Activated B cell treated with CpG ODN at 0.5 μM for 24 hours (primary cell): ENCODE data around the gene OSBPL6. TPM values are rescaled to one million over a fixed set of nuclear protein-coding genes. Genes with fewer than 3 reads are reported as not detected.

Source experiments
- ATAC-seq: fragments of 200-7000 bp; cut with Tn5 transposase; one replicate; pipeline ENCODE4 v1.10.0; 2021; ENCODE audit warnings: low read depth, mild to moderate bottlenecking, moderate library complexity
- CTCF ChIA-PET: fragments of 350-600 bp; sonication (Branson Sonifier 250); formaldehyde crosslinking; loops from one replicate; lab custom pipeline; 2021; ENCODE audit warnings: antibody characterized with exemption; lab: Charles Lee
- POLR2A ChIA-PET: fragments of 350-600 bp; sonication (Branson Sonifier 250); formaldehyde crosslinking; loops from one replicate; lab custom pipeline; 2021; ENCODE audit warnings: antibody characterized with exemption; lab: Charles Lee
- DNase-seq: peaks from one replicate; pipeline ENCODE4 v3.0.0; 2022
- H3K27ac Mint-ChIP-seq: one replicate; pipeline ENCODE4 v1.8.0; 2020; ENCODE audit warnings: mixed read lengths
- H3K27me3 Mint-ChIP-seq: one replicate; pipeline ENCODE4 v1.8.0; 2021; ENCODE audit warnings: mixed read lengths
- H3K36me3 Mint-ChIP-seq: one replicate; pipeline ENCODE4 v1.8.0; 2021; ENCODE audit warnings: low read depth, mixed read lengths
- H3K4me1 Mint-ChIP-seq: one replicate; pipeline ENCODE4 v1.8.0; 2021; ENCODE audit warnings: mixed read lengths
- H3K4me3 Mint-ChIP-seq: one replicate; pipeline ENCODE4 v1.8.0; 2020; ENCODE audit warnings: mild to moderate bottlenecking, mixed read lengths
- H3K9me3 Mint-ChIP-seq: one replicate; pipeline ENCODE4 v1.8.0; 2020; ENCODE audit warnings: mixed read lengths
- intact Hi-C: fragments of 100-400 bp; cut with micrococcal nuclease; formaldehyde crosslinking; loops from one replicate; pipeline ENCODE4 v1.15.1; 2024
- total RNA-seq: library from RNA; stranded (reverse); gene quantifications from 2 replicates; pipeline ENCODE4 v1.2.3, GENCODE V29; 2022
- TF ChIP-seq, protein P1 (sequence below): fragments of 200-600 bp; IDR thresholded peaks from one replicate; pipeline ENCODE4 v1.8.0; 2022; ENCODE audit warnings: antibody characterized with exemption, mild to moderate bottlenecking

The OSBPL6 gene
- total RNA-seq, 1 donor from 2014 or later: not detected

- TF ChIP-seq, protein P1, sequence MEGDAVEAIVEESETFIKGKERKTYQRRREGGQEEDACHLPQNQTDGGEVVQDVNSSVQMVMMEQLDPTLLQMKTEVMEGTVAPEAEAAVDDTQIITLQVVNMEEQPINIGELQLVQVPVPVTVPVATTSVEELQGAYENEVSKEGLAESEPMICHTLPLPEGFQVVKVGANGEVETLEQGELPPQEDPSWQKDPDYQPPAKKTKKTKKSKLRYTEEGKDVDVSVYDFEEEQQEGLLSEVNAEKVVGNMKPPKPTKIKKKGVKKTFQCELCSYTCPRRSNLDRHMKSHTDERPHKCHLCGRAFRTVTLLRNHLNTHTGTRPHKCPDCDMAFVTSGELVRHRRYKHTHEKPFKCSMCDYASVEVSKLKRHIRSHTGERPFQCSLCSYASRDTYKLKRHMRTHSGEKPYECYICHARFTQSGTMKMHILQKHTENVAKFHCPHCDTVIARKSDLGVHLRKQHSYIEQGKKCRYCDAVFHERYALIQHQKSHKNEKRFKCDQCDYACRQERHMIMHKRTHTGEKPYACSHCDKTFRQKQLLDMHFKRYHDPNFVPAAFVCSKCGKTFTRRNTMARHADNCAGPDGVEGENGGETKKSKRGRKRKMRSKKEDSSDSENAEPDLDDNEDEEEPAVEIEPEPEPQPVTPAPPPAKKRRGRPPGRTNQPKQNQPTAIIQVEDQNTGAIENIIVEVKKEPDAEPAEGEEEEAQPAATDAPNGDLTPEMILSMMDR: no peak
- no peaks in the 10 kb centered on the region for H3K4me1 Mint-ChIP-seq
- intact Hi-C loops: no loop called here
- ChIA-PET CTCF (no interaction called here), POLR2A (no interaction called here)
- no peak overlapping the region for H3K4me3 Mint-ChIP-seq
- H3K27me3 Mint-ChIP-seq: peaks cover 20% of the 10 kb centered on the region
- H3K9me3 Mint-ChIP-seq: no peaks in the 10 kb centered on the region
- H3K27ac Mint-ChIP-seq: no peak overlapping the region
- ATAC-seq: no peak
- no peak for DNase-seq
- no peaks in the 10 kb centered on the region for H3K36me3 Mint-ChIP-seq
Observed at GRCh38 chr2:178202927-178203326, 8.6 kb downstream of the OSBPL6 start.

GRCh38 chr2:178204977-178205376 lies 10.7 kb downstream of the OSBPL6 start:
- ChIA-PET CTCF (no interaction called here), POLR2A (no interaction called here)
- intact Hi-C loops: no loop called here
- no peak for ATAC-seq
- Mint-ChIP-seq H3K4me1 (no peaks in the 10 kb centered on the region), H3K36me3 (no peaks in the 10 kb centered on the region), H3K27ac (no peak overlapping the region), H3K4me3 (no peak overlapping the region), H3K27me3 (peaks cover 16% of the 10 kb centered on the region), H3K9me3 (no peaks in the 10 kb centered on the region)
- no peak for DNase-seq
- TF ChIP-seq, protein P1: no peak

GRCh38 chr2:178205853-178206521 lies 11.7 kb downstream of the OSBPL6 start:
- DNase-seq (no peak), ATAC-seq (no peak)
- Mint-ChIP-seq H3K36me3 (no peaks in the 10 kb centered on the region), H3K4me1 (no peaks in the 10 kb centered on the region), H3K4me3 (no peak overlapping the region), H3K27me3 (peaks cover 14% of the 10 kb centered on the region), H3K9me3 (no peaks in the 10 kb centered on the region), H3K27ac (no peak overlapping the region)
- TF ChIP-seq, protein P1: no peak
- intact Hi-C loops: no loop called here
- ChIA-PET CTCF (no interaction called here), POLR2A (no interaction called here)

DNA sequence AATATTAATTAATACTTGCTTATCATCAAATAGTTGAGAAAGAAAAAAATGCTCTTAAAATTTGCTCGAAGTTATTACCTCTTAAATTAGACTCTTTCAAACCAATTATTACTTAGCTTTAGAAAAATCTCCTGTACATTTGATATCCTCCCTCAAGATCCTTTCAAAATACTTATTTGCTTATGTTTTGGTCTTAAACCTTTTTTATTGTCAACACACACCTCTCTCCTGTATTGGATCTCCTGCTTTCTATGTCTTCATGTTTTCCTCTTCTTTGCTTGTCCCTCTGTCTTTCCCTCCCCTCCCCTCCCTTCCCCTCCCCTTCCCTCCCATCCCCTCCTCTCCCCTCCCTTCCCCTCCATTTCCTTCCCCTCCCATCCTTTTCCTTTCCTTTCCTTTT lies 14.0 kb downstream of the OSBPL6 start:
- Mint-ChIP-seq H3K27me3 (peaks cover 20% of the 10 kb centered on the region), H3K9me3 (no peaks in the 10 kb centered on the region), H3K4me1 (no peaks in the 10 kb centered on the region), H3K27ac (no peak overlapping the region), H3K4me3 (no peak overlapping the region), H3K36me3 (no peaks in the 10 kb centered on the region)
- intact Hi-C loops: no loop called here
- ChIA-PET POLR2A (no interaction called here), CTCF (no interaction called here)
- ATAC-seq (no peak), DNase-seq (no peak)
- TF ChIP-seq, protein P1: no peak

DNA sequence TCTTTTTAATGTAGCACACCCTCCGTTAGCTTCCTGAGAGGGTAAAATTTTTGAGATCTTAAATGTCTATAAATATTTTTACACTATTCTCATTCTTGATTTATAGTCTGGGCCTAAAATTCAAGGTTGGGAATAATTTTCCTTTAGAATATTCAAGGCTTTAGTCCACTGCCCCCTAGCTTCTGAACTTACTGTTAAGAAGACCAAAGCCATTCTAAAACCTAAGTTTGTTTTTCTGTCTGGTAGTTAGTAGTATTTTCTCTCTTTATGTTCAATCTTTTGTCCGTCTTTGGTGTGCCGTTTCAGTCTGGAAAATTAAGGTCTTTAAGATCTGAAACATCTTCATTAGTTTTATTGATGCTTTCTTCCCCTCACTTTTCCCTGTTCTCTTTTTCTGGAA lies 14.5 kb downstream of the OSBPL6 start:
- no peaks in the 10 kb centered on the region for H3K4me1 Mint-ChIP-seq
- ATAC-seq: no peak
- ChIA-PET POLR2A (no interaction called here), CTCF (no interaction called here)
- peaks cover 21% of the 10 kb centered on the region for H3K27me3 Mint-ChIP-seq
- H3K4me3 Mint-ChIP-seq: no peak overlapping the region
- no peak overlapping the region for H3K27ac Mint-ChIP-seq
- H3K36me3 Mint-ChIP-seq: no peaks in the 10 kb centered on the region
- no peaks in the 10 kb centered on the region for H3K9me3 Mint-ChIP-seq
- TF ChIP-seq, protein P1: no peak
- DNase-seq: no peak
- intact Hi-C loops: no loop called here
